ENCODE results near the gene ZNRF2. TPM values are rescaled to one million over a fixed set of nuclear protein-coding genes. Genes with fewer than 3 reads are reported as not detected.
"Not testable (repeated sequence)": the region's sequence is repeated elsewhere in the genome, so short reads cannot be mapped to it uniquely, and the experiment has no call there.

The ZNRF2 gene
- total RNA-seq, 4 donors from 2014 or later = 31.4 to 42.5 (median 39.2) TPM

- WGBS, 2 donors = 88 to 100% methylated on average over 2 of the region's 2 CpGs
- no peak for DNase-seq (ENCODE audit: low spot score in 2 of 2)
- Histone ChIP-seq H3K36me3 (no peaks in the 10 kb centered on the region), H3K4me1 (no peaks in the 10 kb centered on the region), H3K27ac (no peak overlapping the region), H3K9me3 (peaks cover 0 to 14% (median 2%) of the 10 kb centered on the region in 4 donors), H3K4me3 (no peak overlapping the region), H3K27me3 (no peaks in the 10 kb centered on the region)
- TF ChIP-seq EP300 (IDR thresholded peaks at IDR 0.05) (no peak), POLR2A (IDR thresholded peaks at IDR 0.05) (no peak), CTCF (IDR thresholded peaks at IDR 0.05) (no peak)
These were observed 95.9 kb downstream of the ZNRF2 start for GRCh38 chr7:30380294-30380693.

DNA sequence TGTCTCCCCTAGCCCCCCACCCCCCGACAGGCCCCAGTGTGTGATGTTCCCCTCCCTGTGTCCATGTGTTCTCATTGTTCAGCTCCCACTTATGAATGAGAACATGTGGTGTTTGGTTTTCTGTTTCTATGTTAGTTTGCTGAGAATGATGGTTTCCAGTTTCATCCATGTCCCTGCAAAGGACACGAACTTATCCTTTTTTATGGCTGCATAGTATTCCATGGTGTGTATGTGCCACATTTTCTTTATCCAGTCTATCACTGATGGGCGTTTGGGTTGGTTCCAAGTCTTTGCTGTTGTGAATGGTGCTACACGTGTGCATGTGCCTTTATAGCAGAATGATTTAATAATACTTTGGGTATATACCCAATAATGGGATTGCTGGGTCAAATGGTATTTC is 96.4 kb downstream of the ZNRF2 start:
- not testable (repeated sequence) for H3K4me1 ChIP-seq; H3K4me3 ChIP-seq; DNase-seq (ENCODE audit: low spot score in 2 of 2); H3K27me3 ChIP-seq; H3K36me3 ChIP-seq; H3K27ac ChIP-seq
- WGBS, 2 donors = 96 to 100% methylated on average over 3 to 4 of the region's 4 CpGs
- peaks cover 0 to 14% (median 2%) of the 10 kb centered on the region in 4 donors for H3K9me3 ChIP-seq

DNA sequence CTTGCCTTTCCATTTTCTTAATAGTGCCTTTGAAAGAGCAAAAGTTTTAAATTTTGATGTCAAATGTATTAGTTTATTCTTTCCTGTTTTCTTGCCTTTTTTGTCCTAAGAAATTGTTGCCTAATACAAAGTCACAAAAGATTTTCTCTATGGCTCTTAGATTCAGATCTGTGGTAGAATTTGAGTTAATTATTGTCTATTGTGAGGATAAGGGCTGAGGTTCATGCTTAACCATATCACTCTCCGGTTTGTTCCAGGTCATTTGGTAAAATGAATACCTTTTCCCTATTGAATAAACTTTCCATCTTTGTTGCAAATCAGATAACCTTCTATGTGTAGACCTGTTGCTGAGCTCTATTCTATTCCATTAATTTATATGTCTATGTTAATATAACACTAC is 98.2 kb downstream of the ZNRF2 start:
- Histone ChIP-seq H3K4me3 (no peak overlapping the region), H3K27me3 (no peaks in the 10 kb centered on the region), H3K27ac (no peak overlapping the region), H3K36me3 (no peaks in the 10 kb centered on the region), H3K9me3 (peaks cover 0 to 14% (median 2%) of the 10 kb centered on the region in 4 donors), H3K4me1 (no peaks in the 10 kb centered on the region)
- WGBS, 2 donors = 93 to 96% methylated on average over 1 of the region's 1 CpG
- no peak for DNase-seq (ENCODE audit: low spot score in 2 of 2)
- TF ChIP-seq POLR2A (IDR thresholded peaks at IDR 0.05) (no peak), EP300 (IDR thresholded peaks at IDR 0.05) (no peak), CTCF (IDR thresholded peaks at IDR 0.05) (no peak)

DNA sequence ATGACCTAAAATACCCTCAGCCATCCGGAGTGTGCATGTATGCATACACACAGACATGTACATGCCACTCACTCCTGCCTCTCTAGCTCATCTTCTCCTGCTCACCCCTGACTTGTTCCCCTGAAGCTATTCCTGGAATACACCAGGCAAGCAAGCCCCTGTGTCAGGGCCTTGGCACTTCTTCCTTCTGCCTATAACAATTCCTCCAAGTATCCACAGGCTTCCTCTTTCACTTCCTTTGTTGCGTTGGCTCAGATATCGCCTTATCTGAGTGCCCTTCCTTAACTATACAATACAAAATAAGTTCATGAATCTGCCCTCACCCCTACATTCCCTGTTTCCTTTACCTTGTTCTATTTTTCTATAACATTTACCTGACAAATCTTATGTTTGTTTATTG is 105.4 kb downstream of the ZNRF2 start:
- no peak for DNase-seq (ENCODE audit: low spot score in 2 of 2)
- H3K9me3 ChIP-seq = no peaks in the 10 kb centered on the region
- peak overlapping the region in 1 of 4 donors; percentile 50 for H3K27ac ChIP-seq
- H3K27me3 ChIP-seq = no peaks in the 10 kb centered on the region
- H3K36me3 ChIP-seq = peaks cover 0 to 12% (median 0%) of the 10 kb centered on the region in 3 donors
- 78 to 81% methylated on average over 3 of the region's 3 CpGs for WGBS, 2 donors
- no peak overlapping the region for H3K4me3 ChIP-seq
- peaks cover 0 to 20% (median 2%) of the 10 kb centered on the region in 4 donors for H3K4me1 ChIP-seq
- TF ChIP-seq CTCF (IDR thresholded peaks at IDR 0.05) (no peak), EP300 (IDR thresholded peaks at IDR 0.05) (no peak)

DNA sequence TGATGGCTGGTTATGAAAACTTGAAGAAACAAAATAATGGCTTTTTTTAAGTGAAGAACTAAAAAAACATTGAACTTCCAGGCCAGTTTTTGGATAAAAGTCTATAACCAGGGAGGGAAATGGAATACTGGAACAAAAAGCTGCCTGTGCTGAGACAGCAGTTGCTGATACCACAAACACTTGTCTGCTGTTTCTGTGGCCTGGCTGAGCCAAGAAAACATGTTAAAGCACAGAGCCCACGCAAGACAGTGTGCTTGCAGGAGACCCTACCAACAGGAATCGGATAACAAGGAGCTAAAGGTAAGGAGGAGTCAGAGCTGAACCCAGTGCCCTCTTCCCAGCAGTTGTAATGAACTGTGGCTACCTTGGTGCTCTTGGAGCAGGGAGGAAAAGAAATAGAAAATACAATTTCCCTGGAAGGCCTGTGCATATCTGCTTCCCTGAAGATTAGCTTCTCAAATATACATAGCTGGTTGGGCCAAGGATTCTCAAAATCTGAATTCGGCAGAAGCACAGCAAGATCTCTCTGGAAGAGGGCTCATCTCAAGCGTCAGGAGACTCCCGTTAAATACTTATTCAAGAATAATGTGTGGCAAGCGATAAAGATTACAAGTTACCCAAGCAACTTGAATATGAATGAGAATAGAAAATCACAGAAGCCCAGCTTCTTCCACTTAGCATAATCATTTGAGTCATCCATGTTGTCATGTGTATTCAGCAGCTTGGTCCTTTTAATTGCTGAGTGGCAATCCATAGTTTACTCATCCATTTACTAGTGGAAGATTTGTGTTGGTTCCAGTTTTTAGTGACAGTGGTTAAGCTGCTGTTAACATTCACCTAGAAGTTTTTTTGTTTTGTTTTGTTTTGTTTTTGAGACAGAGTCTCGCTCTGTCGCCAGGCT is 106.6 kb downstream of the ZNRF2 start:
- no peak overlapping the region for H3K4me3 ChIP-seq
- H3K36me3 ChIP-seq = peaks cover 0 to 12% (median 0%) of the 10 kb centered on the region in 3 donors
- 70 to 71% methylated on average over 8 of the region's 8 CpGs for WGBS, 2 donors
- peak overlapping the region in 2 of 4 donors; percentile 50 to 62 for H3K27ac ChIP-seq
- DNase-seq (ENCODE audit: low spot score in 2 of 2) = no peak
- H3K9me3 ChIP-seq = no peaks in the 10 kb centered on the region
- H3K4me1 ChIP-seq = peaks cover 0 to 20% (median 2%) of the 10 kb centered on the region in 4 donors
- H3K27me3 ChIP-seq = no peaks in the 10 kb centered on the region
- TF ChIP-seq POLR2A (IDR thresholded peaks at IDR 0.05) (no peak), EP300 (IDR thresholded peaks at IDR 0.05) (no peak), CTCF (IDR thresholded peaks at IDR 0.05) (no peak)

All from tibial nerve (tissue), 4 donors.